Vagina (tissue), 2 donors: ENCODE data around the gene METTL24. TPM values are rescaled to one million over a fixed set of nuclear protein-coding genes. Genes with fewer than 3 reads are reported as not detected.

Source experiments
- DNase-seq, 2 donors: peaks; one replicate each; pipeline ENCODE4 v3.0.0-alpha.2; 2017; ENCODE audit errors: extremely low spot score in 2 of 2
- H3K27ac ChIP-seq: fragments of 200-600 bp; sonication (generic); one replicate; pipeline ENCODE4 v1.5.1; 2019
- H3K27me3 ChIP-seq: fragments of 200-600 bp; sonication (generic); one replicate; pipeline ENCODE4 v1.5.1; 2019
- H3K36me3 ChIP-seq, 2 donors: fragments of 200-600 bp; sonication (generic); one replicate each; pipeline ENCODE4 v1.5.1; 2017 to 2019
- H3K4me1 ChIP-seq: fragments of 200-600 bp; sonication (generic); one replicate; pipeline ENCODE4 v1.5.1; 2019
- H3K4me3 ChIP-seq, 2 donors: fragments of 200-600 bp; sonication (generic); 1 replicate in 1 of 2; 2 replicates in 1 of 2; pipeline ENCODE4 v1.5.1; 2016 to 2019
- H3K9me3 ChIP-seq: fragments of 200-600 bp; sonication (generic); one replicate; pipeline ENCODE4 v1.5.1; 2019
- POLR2A ChIP-seq, 2 donors: fragments of 450-650 bp; IDR thresholded peaks; one replicate each; pipeline ENCODE4 v1.6.1; 2017; ENCODE audit warnings: antibody characterized with exemption in 2 of 2, mild to moderate bottlenecking in 2 of 2, moderate library complexity in 2 of 2
- POLR2AphosphoS5 ChIP-seq, 2 donors: sonication (generic); formaldehyde crosslinking; IDR thresholded peaks; one replicate each; pipeline ENCODE4 v1.9.0; 2017; ENCODE audit warnings: antibody characterized with exemption in 2 of 2, mild to moderate bottlenecking in 2 of 2, low read depth in 1 of 2; ENCODE audit not compliant: insufficient read depth in 1 of 2
- intact Hi-C: fragments of 100-400 bp; cut with DNase I; formaldehyde crosslinking; loops from one replicate; pipeline ENCODE4 v1.15.1; 2023
- total RNA-seq: library from RNA; depleted of rRNA; stranded (reverse); fragments of >200 nt; gene quantifications from one replicate; pipeline ENCODE4 v1.2.3, GENCODE V29; 2016
- TF ChIP-seq, protein P1 (sequence below), 3 experiments: fragments of 450-650 bp in 2 of 3; fragments of 200-600 bp in 1 of 3; sonication (generic) in 1 of 3; IDR thresholded peaks; one replicate each; pipeline ENCODE4 v1.5.1; 2017 to 2019; ENCODE audit warnings: antibody characterized with exemption in 3 of 3, mild to moderate bottlenecking in 2 of 3, moderate library complexity in 2 of 3

Gene METTL24
- total RNA-seq, 1 donor from 2014 or later, result 6.6 TPM

DNA sequence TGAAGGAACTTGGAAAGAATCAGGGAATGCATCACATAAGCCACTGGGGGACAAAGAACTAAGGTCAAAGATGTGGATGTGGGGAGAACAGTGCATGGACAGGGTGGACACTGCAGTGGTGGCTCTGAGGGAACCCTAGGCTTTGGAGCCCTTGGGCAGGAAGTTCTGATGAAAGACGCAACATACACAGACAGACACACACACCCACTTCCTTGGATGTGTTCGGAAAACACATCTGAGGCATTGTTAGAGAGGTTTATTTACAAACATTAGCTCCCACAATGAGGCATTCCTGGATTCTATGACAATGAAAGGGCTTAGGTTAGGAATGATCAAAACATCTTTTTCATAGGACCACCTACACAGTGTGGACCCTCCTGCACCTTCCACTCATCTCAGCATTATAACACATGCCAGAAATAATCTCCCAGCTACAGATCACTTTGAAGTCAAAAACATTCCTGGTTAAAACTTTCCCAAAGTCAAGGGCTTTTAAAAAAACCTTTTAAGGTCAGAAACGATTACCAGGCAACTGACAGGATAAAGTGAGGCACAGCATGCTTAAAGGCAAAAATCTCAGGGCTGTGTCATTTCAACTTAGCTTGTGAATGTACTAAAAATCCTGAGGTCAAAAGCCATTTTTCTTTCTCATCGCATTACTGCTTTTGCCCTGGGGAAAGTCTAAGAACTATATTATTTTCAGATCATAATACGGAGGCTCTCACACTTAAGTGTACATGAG lies 6.4 kb upstream of the METTL24 start:
- H3K27ac ChIP-seq, result no peak overlapping the region

DNA sequence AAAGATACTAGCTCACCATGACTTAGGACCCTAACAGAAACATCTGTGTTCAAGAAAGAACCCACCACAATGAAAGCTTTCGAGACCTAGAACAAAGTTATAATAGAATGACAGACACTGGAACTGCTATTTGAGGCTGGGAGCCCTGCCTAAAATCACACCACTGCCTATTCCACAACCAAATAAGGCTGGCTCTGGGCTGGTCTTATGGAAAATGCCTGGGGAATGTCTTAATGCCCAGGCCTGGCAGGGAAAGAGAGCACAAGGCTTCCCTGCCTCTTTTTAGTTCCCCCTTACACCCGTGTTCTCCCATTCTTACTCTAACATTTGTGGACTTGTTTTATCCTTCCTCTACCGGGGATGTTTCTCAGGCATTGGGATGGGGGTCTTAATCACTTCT lies 5.6 kb upstream of the METTL24 start:
- TF ChIP-seq, protein P1, sequence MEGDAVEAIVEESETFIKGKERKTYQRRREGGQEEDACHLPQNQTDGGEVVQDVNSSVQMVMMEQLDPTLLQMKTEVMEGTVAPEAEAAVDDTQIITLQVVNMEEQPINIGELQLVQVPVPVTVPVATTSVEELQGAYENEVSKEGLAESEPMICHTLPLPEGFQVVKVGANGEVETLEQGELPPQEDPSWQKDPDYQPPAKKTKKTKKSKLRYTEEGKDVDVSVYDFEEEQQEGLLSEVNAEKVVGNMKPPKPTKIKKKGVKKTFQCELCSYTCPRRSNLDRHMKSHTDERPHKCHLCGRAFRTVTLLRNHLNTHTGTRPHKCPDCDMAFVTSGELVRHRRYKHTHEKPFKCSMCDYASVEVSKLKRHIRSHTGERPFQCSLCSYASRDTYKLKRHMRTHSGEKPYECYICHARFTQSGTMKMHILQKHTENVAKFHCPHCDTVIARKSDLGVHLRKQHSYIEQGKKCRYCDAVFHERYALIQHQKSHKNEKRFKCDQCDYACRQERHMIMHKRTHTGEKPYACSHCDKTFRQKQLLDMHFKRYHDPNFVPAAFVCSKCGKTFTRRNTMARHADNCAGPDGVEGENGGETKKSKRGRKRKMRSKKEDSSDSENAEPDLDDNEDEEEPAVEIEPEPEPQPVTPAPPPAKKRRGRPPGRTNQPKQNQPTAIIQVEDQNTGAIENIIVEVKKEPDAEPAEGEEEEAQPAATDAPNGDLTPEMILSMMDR (IDR thresholded peaks at IDR 0.05), result no peak
- no peak for TF ChIP-seq POLR2AphosphoS5 (IDR thresholded peaks at IDR 0.05; ENCODE audit: insufficient read depth in 1 of 2, low read depth in 1 of 2)
- no peak for TF ChIP-seq POLR2A (IDR thresholded peaks at IDR 0.05)
- Histone ChIP-seq H3K4me1 (no peaks in the 10 kb centered on the region), H3K27ac (no peak overlapping the region), H3K27me3 (no peaks in the 10 kb centered on the region), H3K9me3 (no peaks in the 10 kb centered on the region), H3K4me3 (no peak overlapping the region), H3K36me3 (no peaks in the 10 kb centered on the region)
- no peak for DNase-seq
- intact Hi-C loops, result no loop called here

More for the DNA sequence above, 6.4 kb upstream of the METTL24 start:
- intact Hi-C loops, result no loop called here
- H3K4me1 ChIP-seq, result no peaks in the 10 kb centered on the region
- no peak for DNase-seq
- no peak overlapping the region for H3K4me3 ChIP-seq
- no peaks in the 10 kb centered on the region for H3K36me3 ChIP-seq
- no peaks in the 10 kb centered on the region for H3K27me3 ChIP-seq
- H3K9me3 ChIP-seq, result no peaks in the 10 kb centered on the region
- TF ChIP-seq, protein P1 (IDR thresholded peaks at IDR 0.05), result no peak
- TF ChIP-seq POLR2AphosphoS5 (IDR thresholded peaks at IDR 0.05; ENCODE audit: insufficient read depth in 1 of 2, low read depth in 1 of 2), result no peak
- TF ChIP-seq POLR2A (IDR thresholded peaks at IDR 0.05), result no peak

DNA sequence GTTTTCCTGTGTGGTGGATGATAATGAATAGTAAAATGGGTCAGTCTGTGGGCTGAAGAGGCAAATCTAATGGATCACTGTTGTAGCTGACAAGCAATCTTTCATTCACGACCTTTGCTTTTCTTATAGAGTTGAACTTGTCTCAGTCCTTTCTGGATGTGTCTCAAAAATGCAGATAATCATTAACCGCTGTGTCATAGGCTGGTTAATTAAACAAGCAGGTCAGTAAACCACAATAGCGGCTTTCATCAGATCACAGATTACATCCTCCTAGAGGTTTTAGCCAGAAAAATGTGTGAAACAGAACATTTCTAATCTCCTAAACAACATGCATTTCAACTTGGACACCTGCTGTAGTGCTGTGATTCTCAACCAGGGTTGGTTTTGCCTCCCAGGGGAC lies 2.5 kb upstream of the METTL24 start:
- Histone ChIP-seq H3K4me1 (peaks cover 6% of the 10 kb centered on the region), H3K27ac (no peak overlapping the region), H3K36me3 (no peaks in the 10 kb centered on the region), H3K9me3 (no peaks in the 10 kb centered on the region), H3K4me3 (no peak overlapping the region), H3K27me3 (no peaks in the 10 kb centered on the region)
- no peak for TF ChIP-seq POLR2A (IDR thresholded peaks at IDR 0.05)
- TF ChIP-seq, protein P1 (IDR thresholded peaks at IDR 0.05), result no peak
- no peak for TF ChIP-seq POLR2AphosphoS5 (IDR thresholded peaks at IDR 0.05; ENCODE audit: insufficient read depth in 1 of 2, low read depth in 1 of 2)
- intact Hi-C loops, result no loop called here
- no peak for DNase-seq

DNA sequence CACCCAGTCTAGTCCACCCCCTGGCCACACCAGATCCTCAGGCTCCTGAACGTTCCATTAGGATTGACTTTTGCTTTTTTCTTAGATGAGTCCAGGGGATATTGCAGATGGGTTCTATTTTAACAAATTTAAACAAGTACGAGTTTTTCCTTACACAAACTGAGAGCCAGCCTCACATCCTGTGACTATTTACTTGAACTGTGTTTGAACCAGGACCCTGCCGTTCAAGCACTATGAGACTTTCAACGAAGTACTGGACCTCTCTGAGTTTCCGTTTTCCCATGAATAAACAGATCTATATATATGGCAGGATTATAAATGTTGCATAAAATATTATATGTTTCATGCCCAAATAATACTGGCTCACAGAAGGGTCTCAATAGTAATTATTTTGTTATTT lies 1.4 kb upstream of the METTL24 start:
- intact Hi-C loops, result no loop called here
- no peaks in the 10 kb centered on the region for H3K27me3 ChIP-seq
- TF ChIP-seq, protein P1 (IDR thresholded peaks at IDR 0.05), result no peak
- TF ChIP-seq POLR2AphosphoS5 (IDR thresholded peaks at IDR 0.05; ENCODE audit: insufficient read depth in 1 of 2, low read depth in 1 of 2) (no peak), POLR2A (IDR thresholded peaks at IDR 0.05) (no peak)
- no peak overlapping the region for H3K27ac ChIP-seq
- no peaks in the 10 kb centered on the region for H3K36me3 ChIP-seq
- no peak overlapping the region for H3K4me3 ChIP-seq
- H3K9me3 ChIP-seq, result no peaks in the 10 kb centered on the region
- H3K4me1 ChIP-seq, result peaks cover 6% of the 10 kb centered on the region
- no peak for DNase-seq

DNA sequence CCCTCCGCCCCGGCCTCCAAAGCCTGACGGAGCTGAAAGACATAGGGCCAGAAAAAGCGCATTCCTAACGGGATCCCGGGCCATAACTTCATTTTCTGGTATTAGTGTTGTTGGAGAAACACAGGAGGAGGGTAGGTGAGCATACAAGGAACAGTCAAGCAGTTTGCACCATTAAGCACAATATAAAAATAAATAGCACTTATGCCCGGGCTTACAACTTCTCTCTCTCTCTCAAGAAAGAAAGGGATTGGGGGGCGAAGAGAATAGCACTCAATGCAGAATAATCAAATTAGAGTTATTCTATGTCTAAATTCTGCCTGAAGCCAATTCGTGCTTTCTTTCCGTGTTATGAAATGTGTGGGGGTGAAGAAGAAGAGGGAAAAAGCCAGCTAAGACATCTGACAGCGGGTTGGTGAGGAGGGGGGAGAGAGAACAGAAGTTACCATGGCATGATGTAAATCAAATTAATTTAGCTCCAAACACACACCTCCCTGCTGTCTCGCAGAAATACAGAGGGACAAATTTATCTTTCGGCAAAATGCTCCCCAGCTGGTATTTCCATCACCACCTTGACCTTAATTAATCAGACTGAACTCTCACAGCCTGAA lies 508 bp upstream of the METTL24 start:
- TF ChIP-seq, protein P1 (IDR thresholded peaks at IDR 0.05), result no peak
- TF ChIP-seq POLR2AphosphoS5 (IDR thresholded peaks at IDR 0.05; ENCODE audit: insufficient read depth in 1 of 2, low read depth in 1 of 2) (no peak), POLR2A (IDR thresholded peaks at IDR 0.05) (no peak)

More for the DNA sequence above, 508 bp upstream of the METTL24 start:
- H3K4me1 ChIP-seq, result peaks cover 6% of the 10 kb centered on the region
- no peaks in the 10 kb centered on the region for H3K27me3 ChIP-seq
- peak overlapping the region; percentile 90 for H3K27ac ChIP-seq
- H3K36me3 ChIP-seq, result no peaks in the 10 kb centered on the region
- intact Hi-C loops, result no loop called here
- peak overlapping the region; percentile 55 to 58 for H3K4me3 ChIP-seq
- no peak for DNase-seq
- H3K9me3 ChIP-seq, result no peaks in the 10 kb centered on the region
